Breast epithelium (tissue), 4 donors: ENCODE data around the gene TMEM214. TPM values are rescaled to one million over a fixed set of nuclear protein-coding genes. Genes with fewer than 3 reads are reported as not detected.
A peak's percentile ranks its signal among the peaks of the same experiment; 100 is the strongest.

Experiments
- DNase-seq, 2 donors: peaks; one replicate each; pipeline ENCODE4 v3.0.0-alpha.2; 2019; ENCODE audit warnings: low spot score in 2 of 2
- H3K27ac ChIP-seq, 2 donors: fragments of 200-600 bp; sonication (generic) in 1 of 2; one replicate each; pipeline ENCODE4 v1.5.1; 2016 to 2019; ENCODE audit warnings: mild to moderate bottlenecking in 1 of 2
- H3K27me3 ChIP-seq, 2 donors: fragments of 200-600 bp; sonication (generic) in 1 of 2; one replicate each; pipeline versions ENCODE4 v1.5.1 to v1.6.0; 2017 to 2019; ENCODE audit warnings: control low read depth in 1 of 2, mild to moderate bottlenecking in 1 of 2
- H3K36me3 ChIP-seq: fragments of 200-600 bp; one replicate; pipeline ENCODE4 v1.5.1; 2019
- H3K4me1 ChIP-seq, 2 donors: fragments of 200-600 bp; sonication (generic); one replicate each; pipeline ENCODE4 v1.5.1; 2016 to 2019; ENCODE audit warnings: control low read depth in 1 of 2
- H3K4me3 ChIP-seq, 3 donors: fragments of 200-600 bp; sonication (generic); 1 replicate in 2 of 3; 2 replicates in 1 of 3; pipeline ENCODE4 v1.5.1; 2016 to 2019; ENCODE audit warnings: mild to moderate bottlenecking in 3 of 3, moderate library complexity in 2 of 3
- H3K9me3 ChIP-seq, 2 donors: fragments of 200-600 bp; sonication (generic) in 1 of 2; one replicate each; pipeline ENCODE4 v1.5.1; 2016 to 2019; ENCODE audit warnings: control low read depth in 1 of 2
- CTCF ChIP-seq, 3 donors: fragments of 450-650 bp; IDR thresholded peaks; one replicate each; pipeline ENCODE4 v1.5.1; 2016 to 2017; ENCODE audit warnings: antibody characterized with exemption in 3 of 3, mild to moderate bottlenecking in 3 of 3, moderate library complexity in 3 of 3
- POLR2A ChIP-seq: fragments of 450-650 bp; IDR thresholded peaks from one replicate; pipeline ENCODE4 v1.6.1; 2016; ENCODE audit warnings: antibody characterized with exemption, mild to moderate bottlenecking, moderate library complexity
- POLR2AphosphoS5 ChIP-seq, 3 donors: sonication (generic); formaldehyde crosslinking; IDR thresholded peaks; one replicate each; pipeline ENCODE4 v1.6.1; 2017; ENCODE audit warnings: antibody characterized with exemption in 3 of 3
- intact Hi-C: fragments of 100-400 bp; cut with DNase I; formaldehyde crosslinking; loops from one replicate; pipeline ENCODE4 v1.15.1; 2023; ENCODE audit warnings: low total_unique reads
- total RNA-seq, 3 donors: library from RNA; depleted of rRNA; stranded (reverse); fragments of >200 nt; gene quantifications; one replicate each; pipeline ENCODE4 v1.1.0, GENCODE V29; 2016

TMEM214 gene
- 10 to 100 TPM; 41.1 to 56.0 (median 47.3) TPM for total RNA-seq

- Histone ChIP-seq H3K4me1 (peaks cover 0 to 11% of the 10 kb centered on the region in 2 donors), H3K4me3 (peak within 1 kb of the TSS; percentile 92 to 97 (median 97)), H3K9me3 (no peaks in the 10 kb centered on the region), H3K27ac (peak within 1 kb of the TSS; percentile 91 to 94), H3K27me3 (no peaks in the 10 kb centered on the region), H3K36me3 (peaks cover 8% of the 10 kb centered on the region)
- TF ChIP-seq POLR2A = no peak
- peak; percentile 43 to 80 (median 61) for TF ChIP-seq POLR2AphosphoS5 (IDR thresholded peaks at IDR 0.05)
- peak in 1 of 3 donors; percentile 13 for TF ChIP-seq CTCF (IDR thresholded peaks at IDR 0.05)
- intact Hi-C loops = no loop called here
- peak; percentile 76 to 82 for DNase-seq
Measured at GRCh38 chr2:27032495-27033252, at the start of gene TMEM214. TMEM214 (plus strand) TSS chr2:27032965; CDS start chr2:27033016, 51 bp downstream.

- H3K27me3 ChIP-seq = no peaks in the 10 kb centered on the region
- DNase-seq = no peak
- no peaks in the 10 kb centered on the region for H3K36me3 ChIP-seq
- peaks cover 0 to 17% of the 10 kb centered on the region in 2 donors for H3K4me1 ChIP-seq
- no peak overlapping the region for H3K4me3 ChIP-seq
- TF ChIP-seq POLR2A = no peak
- no peak for TF ChIP-seq CTCF (IDR thresholded peaks at IDR 0.05)
- TF ChIP-seq POLR2AphosphoS5 (IDR thresholded peaks at IDR 0.05) = no peak
- peak overlapping the region in 1 of 2 donors; percentile 68 for H3K27ac ChIP-seq
- intact Hi-C loops = no loop called here
- no peaks in the 10 kb centered on the region for H3K9me3 ChIP-seq
Measured at GRCh38 chr2:26983746-26984145, 49.0 kb upstream of the TMEM214 start.

GRCh38 chr2:26985807-26986206 lies 47.0 kb upstream of the TMEM214 start:
- peaks cover 0 to 15% of the 10 kb centered on the region in 2 donors for H3K4me1 ChIP-seq
- H3K27me3 ChIP-seq = no peaks in the 10 kb centered on the region
- H3K36me3 ChIP-seq = no peaks in the 10 kb centered on the region
- no peaks in the 10 kb centered on the region for H3K9me3 ChIP-seq
- no peak overlapping the region for H3K27ac ChIP-seq
- no peak for TF ChIP-seq POLR2AphosphoS5 (IDR thresholded peaks at IDR 0.05)
- TF ChIP-seq CTCF (IDR thresholded peaks at IDR 0.05) = no peak
- no peak for TF ChIP-seq POLR2A
- intact Hi-C loops = no loop called here
- no peak for DNase-seq
- no peak overlapping the region for H3K4me3 ChIP-seq

GRCh38 chr2:26986576-26986975 lies 46.2 kb upstream of the TMEM214 start:
- H3K36me3 ChIP-seq = no peaks in the 10 kb centered on the region
- no peaks in the 10 kb centered on the region for H3K9me3 ChIP-seq
- no peak overlapping the region for H3K27ac ChIP-seq
- H3K27me3 ChIP-seq = no peaks in the 10 kb centered on the region
- no peak for TF ChIP-seq POLR2A
- TF ChIP-seq POLR2AphosphoS5 (IDR thresholded peaks at IDR 0.05) = no peak
- no peak for TF ChIP-seq CTCF (IDR thresholded peaks at IDR 0.05)
- H3K4me1 ChIP-seq = peaks cover 0 to 11% of the 10 kb centered on the region in 2 donors
- no peak for DNase-seq
- no peak overlapping the region for H3K4me3 ChIP-seq
- intact Hi-C loops = no loop called here

- no peak for DNase-seq
- Histone ChIP-seq H3K27ac (no peak overlapping the region), H3K4me3 (no peak overlapping the region), H3K27me3 (no peaks in the 10 kb centered on the region), H3K9me3 (no peaks in the 10 kb centered on the region), H3K4me1 (no peaks in the 10 kb centered on the region), H3K36me3 (no peaks in the 10 kb centered on the region)
- no peak for TF ChIP-seq POLR2AphosphoS5 (IDR thresholded peaks at IDR 0.05)
- no peak for TF ChIP-seq CTCF (IDR thresholded peaks at IDR 0.05)
- TF ChIP-seq POLR2A = no peak
- intact Hi-C loops = no loop called here
Measured at GRCh38 chr2:26988058-26988860, 44.5 kb upstream of the TMEM214 start.
